A673 (cell line): ENCODE data around the gene TAF6.

ENCODE experiments used
- EZH2 ChIP-seq: fragments of 200-600 bp; sonication (generic); IDR thresholded peaks from 2 replicates; pipeline ENCODE4 v1.6.1; 2017; ENCODE audit warnings: borderline replicate concordance, low read depth, mild to moderate bottlenecking, mixed read lengths, antibody characterized with exemption, low read length; ENCODE audit not compliant: poor library complexity, severe bottlenecking
- TF ChIP-seq, protein P1 (sequence below): fragments of 300-800, 200-600 bp; sonication (generic); conservative IDR thresholded peaks from 2 replicates; pipeline ENCODE4 v1.5.1; 2017; ENCODE audit warnings: low read depth, mild to moderate bottlenecking, antibody characterized with exemption, low read length, moderate library complexity, mixed read lengths

- TF ChIP-seq, protein P1, sequence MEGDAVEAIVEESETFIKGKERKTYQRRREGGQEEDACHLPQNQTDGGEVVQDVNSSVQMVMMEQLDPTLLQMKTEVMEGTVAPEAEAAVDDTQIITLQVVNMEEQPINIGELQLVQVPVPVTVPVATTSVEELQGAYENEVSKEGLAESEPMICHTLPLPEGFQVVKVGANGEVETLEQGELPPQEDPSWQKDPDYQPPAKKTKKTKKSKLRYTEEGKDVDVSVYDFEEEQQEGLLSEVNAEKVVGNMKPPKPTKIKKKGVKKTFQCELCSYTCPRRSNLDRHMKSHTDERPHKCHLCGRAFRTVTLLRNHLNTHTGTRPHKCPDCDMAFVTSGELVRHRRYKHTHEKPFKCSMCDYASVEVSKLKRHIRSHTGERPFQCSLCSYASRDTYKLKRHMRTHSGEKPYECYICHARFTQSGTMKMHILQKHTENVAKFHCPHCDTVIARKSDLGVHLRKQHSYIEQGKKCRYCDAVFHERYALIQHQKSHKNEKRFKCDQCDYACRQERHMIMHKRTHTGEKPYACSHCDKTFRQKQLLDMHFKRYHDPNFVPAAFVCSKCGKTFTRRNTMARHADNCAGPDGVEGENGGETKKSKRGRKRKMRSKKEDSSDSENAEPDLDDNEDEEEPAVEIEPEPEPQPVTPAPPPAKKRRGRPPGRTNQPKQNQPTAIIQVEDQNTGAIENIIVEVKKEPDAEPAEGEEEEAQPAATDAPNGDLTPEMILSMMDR = no peak
- TF ChIP-seq EZH2 = no peak
These were observed 33.9 kb upstream of the TAF6 start for GRCh38 chr7:100152937-100153666.
